Sigmoid colon (tissue), 7 donors: ENCODE results near the gene SERTAD3. TPM values are rescaled to one million over a fixed set of nuclear protein-coding genes. Genes with fewer than 3 reads are reported as not detected.

ENCODE experiments used
- DNase-seq: peaks from one replicate; pipeline ENCODE4 v3.0.0-alpha.2; 2019
- H3K27ac ChIP-seq, 4 donors: fragments of 200-600 bp; sonication (generic); one replicate each; pipeline ENCODE4 v1.5.1; 2016 to 2019; ENCODE audit warnings: mild to moderate bottlenecking in 1 of 4
- H3K27me3 ChIP-seq, 3 donors: fragments of 200-600 bp; sonication (generic); one replicate each; pipeline ENCODE4 v1.5.1; 2019; ENCODE audit warnings: mild to moderate bottlenecking in 1 of 3
- H3K36me3 ChIP-seq, 4 donors: fragments of 200-600 bp; sonication (generic); one replicate each; pipeline ENCODE4 v1.5.1; 2016 to 2019
- H3K4me1 ChIP-seq, 4 donors: fragments of 200-600 bp; sonication (generic); one replicate each; pipeline ENCODE4 v1.5.1; 2017 to 2019
- H3K4me3 ChIP-seq, 4 donors: fragments of 200-600 bp; sonication (generic); one replicate each; pipeline ENCODE4 v1.5.1; 2017 to 2019; ENCODE audit warnings: mild to moderate bottlenecking in 2 of 4, moderate library complexity in 1 of 4
- H3K9me3 ChIP-seq, 4 donors: fragments of 200-600 bp in 3 of 4; sonication (generic) in 3 of 4; one replicate each; pipeline versions ENCODE4 v1.5.1 to v1.6.1; 2013 to 2019
- EP300 ChIP-seq, 4 donors: sonication (generic); formaldehyde crosslinking; IDR thresholded peaks; one replicate each; pipeline ENCODE4 v1.6.1; 2017; ENCODE audit warnings: antibody characterized with exemption in 4 of 4
- POLR2A ChIP-seq, 2 donors: fragments of 450-650 bp; IDR thresholded peaks; one replicate each; pipeline ENCODE4 v1.6.1; 2016; ENCODE audit warnings: antibody characterized with exemption in 2 of 2, mild to moderate bottlenecking in 2 of 2, moderate library complexity in 2 of 2
- POLR2AphosphoS5 ChIP-seq, 4 donors: sonication (generic); formaldehyde crosslinking; IDR thresholded peaks; one replicate each; pipeline ENCODE4 v1.6.1; 2017; ENCODE audit warnings: antibody characterized with exemption in 4 of 4
- WGBS, 2 donors: extraction: QIAGEN DNeasy Blood & Tissue Kit; methylation state at CpG; one replicate each; pipeline ENCODE4 v1.1.7; 2013; 5-methylcytosine and 5-hydroxymethylcytosine counted together
- intact Hi-C: fragments of 100-400 bp; cut with DNase I; formaldehyde crosslinking; loops from one replicate; pipeline ENCODE4 v1.15.1; 2023
- polyA plus RNA-seq, 3 donors: library from polyadenylated mRNA; stranded (reverse); fragments of 200-250 nt; gene quantifications; one replicate each; pipeline ENCODE4 v1.2.3, GENCODE V29; 2013
- total RNA-seq, 4 donors: library from RNA; depleted of rRNA; stranded (reverse); fragments of >200 nt; gene quantifications; one replicate each; pipeline ENCODE4 v1.1.0, GENCODE V29; 2016
- TF ChIP-seq, protein P1 (sequence below), 4 experiments: fragments of 450-650 bp in 3 of 4; fragments of 200-600 bp in 1 of 4; IDR thresholded peaks; one replicate each; pipeline ENCODE4 v1.5.1; 2016 to 2019; ENCODE audit warnings: antibody characterized with exemption in 4 of 4, mild to moderate bottlenecking in 3 of 4, moderate library complexity in 2 of 4
- donor health status: healthy with polysubstance abuse.
- donor health status: Bipolar disorder and iron deficiency.
- donor health status: healthy.

The SERTAD3 gene
- total and polyA plus RNA-seq, 7 donors: 15.5 to 60.7 (median 28.9) TPM

DNA sequence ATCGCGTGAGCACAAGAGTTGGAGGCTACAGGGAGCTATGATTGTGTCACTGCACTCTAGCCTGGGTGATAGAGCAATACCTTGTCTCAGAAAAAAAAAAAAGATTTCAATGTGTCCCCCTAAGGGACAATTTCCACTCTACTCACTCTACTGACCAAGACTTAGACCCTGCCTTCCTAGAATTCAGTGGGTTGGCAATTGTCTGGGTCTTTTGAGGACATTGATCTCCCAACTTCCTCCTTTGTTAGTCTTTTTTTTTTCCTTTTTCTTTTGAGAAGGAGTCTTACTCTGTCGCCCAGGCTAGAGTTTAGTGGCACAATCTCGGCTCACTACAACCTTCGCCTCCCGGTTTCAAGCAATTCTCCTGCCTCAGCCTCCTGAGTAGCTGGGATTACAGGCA is 24.9 kb upstream of the SERTAD3 start:
- peaks cover 0 to 29% (median 26%) of the 10 kb centered on the region in 4 donors for H3K4me1 ChIP-seq
- intact Hi-C loops: loop anchor here (5.0 kb wide), 3 partner anchors 58 to 133 kb away; partner anchors contain the start of gene LTBP4
- DNase-seq: no peak
- TF ChIP-seq POLR2AphosphoS5 (IDR thresholded peaks at IDR 0.05) (no peak), POLR2A (IDR thresholded peaks at IDR 0.05) (no peak), EP300 (IDR thresholded peaks at IDR 0.05) (no peak)
- TF ChIP-seq, protein P1, sequence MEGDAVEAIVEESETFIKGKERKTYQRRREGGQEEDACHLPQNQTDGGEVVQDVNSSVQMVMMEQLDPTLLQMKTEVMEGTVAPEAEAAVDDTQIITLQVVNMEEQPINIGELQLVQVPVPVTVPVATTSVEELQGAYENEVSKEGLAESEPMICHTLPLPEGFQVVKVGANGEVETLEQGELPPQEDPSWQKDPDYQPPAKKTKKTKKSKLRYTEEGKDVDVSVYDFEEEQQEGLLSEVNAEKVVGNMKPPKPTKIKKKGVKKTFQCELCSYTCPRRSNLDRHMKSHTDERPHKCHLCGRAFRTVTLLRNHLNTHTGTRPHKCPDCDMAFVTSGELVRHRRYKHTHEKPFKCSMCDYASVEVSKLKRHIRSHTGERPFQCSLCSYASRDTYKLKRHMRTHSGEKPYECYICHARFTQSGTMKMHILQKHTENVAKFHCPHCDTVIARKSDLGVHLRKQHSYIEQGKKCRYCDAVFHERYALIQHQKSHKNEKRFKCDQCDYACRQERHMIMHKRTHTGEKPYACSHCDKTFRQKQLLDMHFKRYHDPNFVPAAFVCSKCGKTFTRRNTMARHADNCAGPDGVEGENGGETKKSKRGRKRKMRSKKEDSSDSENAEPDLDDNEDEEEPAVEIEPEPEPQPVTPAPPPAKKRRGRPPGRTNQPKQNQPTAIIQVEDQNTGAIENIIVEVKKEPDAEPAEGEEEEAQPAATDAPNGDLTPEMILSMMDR (IDR thresholded peaks at IDR 0.05): no peak
- H3K27ac ChIP-seq: no peak overlapping the region
- H3K9me3 ChIP-seq: no peaks in the 10 kb centered on the region
- 93 to 94% methylated on average over 6 of the region's 6 CpGs for WGBS, 2 donors
- no peaks in the 10 kb centered on the region for H3K36me3 ChIP-seq
- no peaks in the 10 kb centered on the region for H3K27me3 ChIP-seq
- H3K4me3 ChIP-seq: no peak overlapping the region

GRCh38 chr19:40466985-40467734 is 23.0 kb upstream of the SERTAD3 start, which contains the start of gene SPTBN4:
Gene SPTBN4, plus strand, starts transcription at chr19:40467001. Its CDS starts 5,621 bp downstream, at chr19:40472622.
- DNase-seq: peak; percentile 68
- Histone ChIP-seq H3K27ac (peak within 1 kb of the TSS; percentile 79 to 96 (median 87)), H3K36me3 (no peaks in the 10 kb centered on the region), H3K27me3 (no peaks in the 10 kb centered on the region), H3K9me3 (no peaks in the 10 kb centered on the region), H3K4me1 (peaks cover 0 to 37% (median 35%) of the 10 kb centered on the region in 4 donors), H3K4me3 (peak within 1 kb of the TSS; percentile 27 to 75 (median 62))
- intact Hi-C loops: loop anchor here (1.0 to 5.0 kb wide), 5 partner anchors 47 to 135 kb away; partner anchors contain the start of genes C19orf47, LTBP4 and PLD3
- 5 to 6% methylated on average over 87 of the region's 87 CpGs for WGBS, 2 donors
- TF ChIP-seq, protein P1 (IDR thresholded peaks at IDR 0.05): no peak
- TF ChIP-seq EP300 (IDR thresholded peaks at IDR 0.05) (no peak), POLR2AphosphoS5 (IDR thresholded peaks at IDR 0.05) (no peak)

- peaks cover 0 to 40% (median 36%) of the 10 kb centered on the region in 4 donors for H3K4me1 ChIP-seq
- H3K27me3 ChIP-seq: no peaks in the 10 kb centered on the region
- peak overlapping the region; percentile 79 to 96 (median 87) for H3K27ac ChIP-seq
- 3 to 15% methylated on average over 48 of the region's 48 CpGs for WGBS, 2 donors
- TF ChIP-seq EP300 (IDR thresholded peaks at IDR 0.05) (no peak), POLR2AphosphoS5 (IDR thresholded peaks at IDR 0.05) (no peak), POLR2A (IDR thresholded peaks at IDR 0.05) (no peak)
- TF ChIP-seq, protein P1 (IDR thresholded peaks at IDR 0.05): no peak
- no peaks in the 10 kb centered on the region for H3K36me3 ChIP-seq
- peak; percentile 76 for DNase-seq
- intact Hi-C loops: loop anchor here (2.0 to 5.0 kb wide), 4 partner anchors 61 to 136 kb away; partner anchors contain the start of genes C19orf47, LTBP4 and PLD3
- H3K9me3 ChIP-seq: no peaks in the 10 kb centered on the region
- peak overlapping the region; percentile 27 to 75 (median 62) for H3K4me3 ChIP-seq
Measured at GRCh38 chr19:40466219-40466984, 22.3 kb upstream of the SERTAD3 start.

- no peaks in the 10 kb centered on the region for H3K36me3 ChIP-seq
- TF ChIP-seq POLR2A (IDR thresholded peaks at IDR 0.05) (peak; percentile 58 to 92), POLR2AphosphoS5 (IDR thresholded peaks at IDR 0.05) (peak; percentile 92 to 97 (median 94))
- TF ChIP-seq, protein P1 (IDR thresholded peaks at IDR 0.05): no peak
- peaks cover 0 to 46% (median 36%) of the 10 kb centered on the region in 4 donors for H3K4me1 ChIP-seq
- intact Hi-C loops: loop anchor here (2.0 to 5.0 kb wide), 5 partner anchors 21 to 137 kb away; partner anchors contain the start of genes C19orf47, LTBP4, PLD3 and SERTAD3
- 0 to 1% methylated on average over 54 of the region's 54 CpGs for WGBS, 2 donors
- no peaks in the 10 kb centered on the region for H3K27me3 ChIP-seq
- H3K4me3 ChIP-seq: peak within 1 kb of the TSS; percentile 59 to 87 (median 70)
- no peaks in the 10 kb centered on the region for H3K9me3 ChIP-seq
- DNase-seq: peak; percentile 100
- H3K27ac ChIP-seq: peak within 1 kb of the TSS; percentile 88 to 96 (median 92)
Measured at GRCh38 chr19:40465557-40466218, 21.6 kb upstream of the SERTAD3 start, which contains the start of gene BLVRB. Gene BLVRB, minus strand, starts transcription at chr19:40465745. Its CDS starts 57 bp downstream, at chr19:40465688.
